Right atrium auricular region (tissue), 2 donors: ENCODE data around the gene SPRYD4. TPM values are rescaled to one million over a fixed set of nuclear protein-coding genes. Genes with fewer than 3 reads are reported as not detected.
"Not testable (repeated sequence)": the region's sequence is repeated elsewhere in the genome, so short reads cannot be mapped to it uniquely, and the experiment has no call there.

Experiments used
- DNase-seq: peaks from one replicate; pipeline ENCODE4 v3.0.0-alpha.2; 2019; ENCODE audit warnings: low spot score
- H3K27ac ChIP-seq, 2 donors: fragments of 200-600 bp; sonication (generic); 1 replicate in 1 of 2; 2 replicates in 1 of 2; pipeline ENCODE4 v1.5.1; 2016 to 2019
- H3K27me3 ChIP-seq, 2 donors: fragments of 200-600 bp; sonication (generic); one replicate each; pipeline versions ENCODE4 v1.5.1 to v1.6.0; 2017 to 2019
- H3K36me3 ChIP-seq: fragments of 200-600 bp; sonication (generic); one replicate; pipeline ENCODE4 v1.5.1; 2016
- H3K4me1 ChIP-seq, 2 donors: fragments of 200-600 bp; sonication (generic); one replicate each; pipeline versions ENCODE4 v1.5.1 to v1.6.0; 2017 to 2019
- H3K4me3 ChIP-seq, 2 donors: fragments of 200-600 bp; sonication (generic); 1 replicate in 1 of 2; 2 replicates in 1 of 2; pipeline ENCODE4 v1.5.1; 2017 to 2019; ENCODE audit warnings: mild to moderate bottlenecking in 1 of 2, moderate library complexity in 1 of 2
- H3K9me3 ChIP-seq, 2 donors: fragments of 200-600 bp; sonication (generic); one replicate each; pipeline ENCODE4 v1.5.1; 2019
- CTCF ChIP-seq, 2 donors: fragments of 200-600 bp; sonication (generic); IDR thresholded peaks; one replicate each; pipeline ENCODE4 v1.5.1; 2019; ENCODE audit warnings: antibody characterized with exemption in 2 of 2
- total RNA-seq, 2 donors: library from RNA; depleted of rRNA; stranded (reverse); fragments of >200 nt; gene quantifications; one replicate each; pipeline ENCODE4 v1.1.0, GENCODE V29; 2016

Gene SPRYD4
- total RNA-seq, 2 donors from 2014 or later: 1.7 to 2.7 TPM

GRCh38 chr12:56488041-56488955 lies 19.9 kb downstream of the SPRYD4 start, which contains the start of gene GLS2:
Gene GLS2, minus strand, starts transcription at chr12:56488161. Its CDS starts 43 bp downstream, at chr12:56488118.
- no peak for TF ChIP-seq CTCF (IDR thresholded peaks at IDR 0.05)
- DNase-seq: peak; percentile 84
- Histone ChIP-seq H3K4me3 (peak within 1 kb of the TSS; percentile 55 to 64), H3K9me3 (no peaks in the 10 kb centered on the region), H3K27ac (peak within 1 kb of the TSS in 1 of 2 donors; percentile 15), H3K4me1 (peaks cover 0 to 6% of the 10 kb centered on the region in 2 donors), H3K27me3 (no peaks in the 10 kb centered on the region), H3K36me3 (no peaks in the 10 kb centered on the region)

DNA sequence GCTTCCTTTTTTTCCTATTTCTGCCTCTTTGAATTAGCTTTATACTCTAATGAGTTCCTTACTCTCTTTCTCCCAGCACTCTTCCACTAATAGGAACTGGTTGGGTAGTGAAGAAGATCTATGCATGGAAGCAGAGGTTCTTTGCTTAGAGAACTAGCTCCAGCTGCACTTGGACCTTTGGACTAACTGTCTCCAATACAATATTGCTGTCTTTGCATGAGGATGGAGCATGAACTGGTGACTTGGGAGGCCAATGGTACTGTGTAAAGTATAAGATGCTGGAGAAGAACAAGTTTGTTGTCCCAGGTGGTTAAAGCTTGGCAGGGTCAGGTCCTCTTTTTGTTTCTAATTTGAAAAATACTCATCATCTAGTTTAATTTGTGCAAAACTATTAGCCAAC lies 22.0 kb downstream of the SPRYD4 start:
- Histone ChIP-seq H3K9me3 (no peaks in the 10 kb centered on the region), H3K4me3 (no peak overlapping the region), H3K4me1 (peaks cover 0 to 6% of the 10 kb centered on the region in 2 donors), H3K36me3 (no peaks in the 10 kb centered on the region), H3K27ac (no peak overlapping the region), H3K27me3 (no peaks in the 10 kb centered on the region)
- no peak for TF ChIP-seq CTCF (IDR thresholded peaks at IDR 0.05)
- DNase-seq: no peak

DNA sequence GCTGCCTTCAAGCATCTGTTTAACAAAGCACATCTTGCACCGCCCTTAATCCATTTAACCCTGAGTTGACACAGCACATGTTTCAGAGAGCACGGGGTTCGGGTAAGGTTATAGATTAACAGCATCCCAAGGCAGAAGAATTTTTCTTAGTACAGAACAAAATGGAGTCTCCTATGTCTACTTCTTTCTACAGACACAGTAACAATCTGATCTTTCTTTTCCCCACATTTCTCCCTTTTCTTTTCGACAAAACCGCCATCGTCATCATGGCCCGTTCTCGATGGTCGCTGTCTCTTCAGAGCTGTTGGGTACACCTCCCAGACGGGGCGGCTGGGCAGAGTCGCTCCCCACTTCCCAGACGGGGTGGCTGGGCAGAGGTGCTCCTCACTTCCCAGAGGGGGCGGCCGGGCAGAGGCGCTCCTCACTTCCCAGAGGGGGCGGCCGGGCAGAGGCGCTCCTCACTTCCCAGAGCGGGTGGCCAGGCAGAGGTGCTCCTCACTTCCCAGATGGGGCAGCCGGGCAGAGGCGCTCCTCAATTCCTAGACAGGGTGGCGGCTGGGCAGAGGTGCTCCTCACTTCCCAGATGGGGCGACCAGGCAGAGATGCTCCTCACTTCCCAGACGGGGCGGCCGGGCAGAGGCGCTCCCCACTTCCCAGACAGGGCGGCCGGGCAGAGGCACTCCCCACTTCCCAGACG lies 25.2 kb downstream of the SPRYD4 start:
- not testable (repeated sequence) for H3K36me3 ChIP-seq, H3K4me1 ChIP-seq, DNase-seq, H3K27ac ChIP-seq, H3K27me3 ChIP-seq, H3K9me3 ChIP-seq, H3K4me3 ChIP-seq

GRCh38 chr12:56494106-56494415 lies 25.7 kb downstream of the SPRYD4 start:
- H3K36me3 ChIP-seq, H3K4me3 ChIP-seq, H3K9me3 ChIP-seq, H3K27me3 ChIP-seq, H3K4me1 ChIP-seq, DNase-seq, H3K27ac ChIP-seq: not testable (repeated sequence)

GRCh38 chr12:56494481-56494880 lies 26.1 kb downstream of the SPRYD4 start:
- not testable (repeated sequence) for DNase-seq, H3K9me3 ChIP-seq, H3K4me1 ChIP-seq, H3K4me3 ChIP-seq, H3K27ac ChIP-seq, H3K27me3 ChIP-seq, H3K36me3 ChIP-seq

DNA sequence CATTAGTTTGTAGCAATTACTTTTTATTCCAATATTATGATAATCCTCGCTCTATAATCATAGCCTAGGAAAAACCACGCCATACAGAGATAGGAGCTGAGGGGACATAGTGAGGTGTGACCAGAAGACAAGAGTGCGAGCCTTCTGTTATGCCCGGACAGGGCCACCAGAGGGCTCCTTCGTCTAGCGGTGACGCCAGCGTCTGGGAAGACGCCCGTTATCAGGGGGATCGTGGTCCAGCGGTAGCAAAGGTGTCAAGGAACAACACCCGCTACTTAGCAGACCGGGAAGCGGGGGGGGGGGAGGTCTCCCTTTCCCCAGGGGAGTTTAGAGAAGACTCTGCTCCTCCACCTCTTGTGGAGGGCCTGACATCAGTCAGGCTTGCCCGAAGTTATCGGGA lies 28.3 kb downstream of the SPRYD4 start:
- not testable (repeated sequence) for H3K4me1 ChIP-seq, H3K4me3 ChIP-seq, H3K36me3 ChIP-seq, H3K27me3 ChIP-seq, H3K27ac ChIP-seq, H3K9me3 ChIP-seq
- peak; percentile 23 to 52 for TF ChIP-seq CTCF (IDR thresholded peaks at IDR 0.05)
- peak; percentile 72 for DNase-seq

DNA sequence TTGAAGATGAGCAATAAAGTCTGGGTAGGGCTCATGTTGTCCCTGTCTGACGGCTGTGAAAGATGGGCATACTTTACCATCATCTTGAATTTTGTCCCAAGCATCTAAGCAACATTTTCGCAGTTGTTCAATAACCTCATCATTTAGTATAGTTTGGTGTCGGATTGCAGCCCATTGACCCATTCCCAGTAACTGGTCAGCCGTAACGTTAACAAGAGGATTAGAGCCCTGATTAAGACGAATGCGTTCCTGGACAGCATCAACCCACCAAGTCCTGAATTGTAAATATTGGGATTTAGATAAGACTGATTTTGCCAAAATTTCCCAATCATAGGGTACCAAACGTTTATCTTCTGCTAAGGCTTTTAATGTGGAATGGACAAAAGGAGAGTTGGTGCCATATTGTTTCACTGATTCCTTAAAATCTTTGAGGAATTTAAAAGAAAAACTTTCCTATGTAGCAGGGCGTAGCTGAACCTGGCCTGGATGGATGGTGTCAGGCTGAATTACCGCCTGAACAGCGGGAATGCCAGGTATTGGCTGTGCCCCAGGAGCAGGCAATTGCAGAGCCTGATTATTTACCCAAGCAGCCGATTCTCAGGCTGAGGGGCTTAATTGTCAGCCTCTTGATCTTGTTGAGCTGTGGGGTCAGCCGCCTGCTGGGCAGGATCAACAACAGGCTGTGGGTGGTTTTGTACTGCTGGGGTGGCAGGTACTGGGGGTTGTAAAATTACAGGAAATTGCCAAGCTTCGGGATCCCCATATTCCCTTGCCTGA lies 29.9 kb downstream of the SPRYD4 start:
- H3K9me3 ChIP-seq, H3K4me3 ChIP-seq, DNase-seq, H3K27me3 ChIP-seq, H3K36me3 ChIP-seq, H3K27ac ChIP-seq, H3K4me1 ChIP-seq: not testable (repeated sequence)

DNA sequence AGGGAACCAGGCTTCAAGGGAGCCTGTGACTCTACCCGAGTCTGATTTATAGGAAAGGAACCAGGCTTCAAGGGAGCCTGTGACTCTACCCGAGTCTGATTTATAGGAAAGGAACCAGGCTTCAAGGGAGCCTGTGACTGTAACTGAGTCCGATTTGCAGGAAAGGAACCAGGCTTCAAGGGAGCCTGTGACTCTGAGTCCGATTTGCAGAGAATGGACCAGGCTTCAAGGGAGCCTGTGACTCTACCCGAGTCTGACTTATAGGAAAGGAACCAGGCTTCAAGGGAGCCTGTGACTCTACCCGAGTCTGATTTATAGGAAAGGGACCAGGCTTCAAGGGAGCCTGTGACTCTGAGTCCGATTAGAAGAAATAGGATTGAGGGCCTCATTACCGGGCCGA lies 31.1 kb downstream of the SPRYD4 start:
- H3K4me3 ChIP-seq, H3K9me3 ChIP-seq, H3K4me1 ChIP-seq, DNase-seq, H3K36me3 ChIP-seq, H3K27ac ChIP-seq, H3K27me3 ChIP-seq: not testable (repeated sequence)

- H3K4me1 ChIP-seq, H3K27me3 ChIP-seq, DNase-seq, H3K27ac ChIP-seq, H3K4me3 ChIP-seq, H3K9me3 ChIP-seq, H3K36me3 ChIP-seq: not testable (repeated sequence)
Observed at GRCh38 chr12:56499879-56500278, 31.5 kb downstream of the SPRYD4 start.
